SK-N-SH treated with all-trans-retinoic acid at 6 μM for 48 hours (cell line): ENCODE measurements around the gene SRBD1.

Experiments
- BACH2 ChIP-seq: fragments of 250-450 bp; sonication (Bioruptor Pico); IDR thresholded peaks from 2 replicates; pipeline ENCODE4 v1.9.0; 2021; ENCODE audit warnings: mild to moderate bottlenecking, borderline replicate concordance
- CSDC2 ChIP-seq: fragments of 250-450 bp; sonication (Bioruptor Pico); IDR thresholded peaks from 2 replicates; pipeline ENCODE4 v1.5.0; 2020; ENCODE audit warnings: mild to moderate bottlenecking, moderate library complexity
- ESRRG ChIP-seq: fragments of 250-450 bp; sonication (Bioruptor Pico); IDR thresholded peaks from 2 replicates; pipeline ENCODE4 v1.6.1; 2021; ENCODE audit warnings: mild to moderate bottlenecking
- ISL1 ChIP-seq: fragments of 250-450 bp; sonication (Bioruptor Pico); IDR thresholded peaks from 2 replicates; pipeline ENCODE4 v2.1.2; 2022; ENCODE audit warnings: mild to moderate bottlenecking, moderate library complexity
- TCF4 ChIP-seq: fragments of 250-450 bp; sonication (Bioruptor Pico); IDR thresholded peaks from 2 replicates; pipeline ENCODE4 v1.8.0; 2021; ENCODE audit warnings: mild to moderate bottlenecking, moderate library complexity, borderline replicate concordance
- TSHZ2 ChIP-seq: fragments of 250-450 bp; sonication (Bioruptor Pico); IDR thresholded peaks from 2 replicates; pipeline ENCODE4 v1.5.0; 2020; ENCODE audit warnings: mild to moderate bottlenecking, moderate library complexity
- ZFP3 ChIP-seq: fragments of 250-450 bp; sonication (Bioruptor Pico); IDR thresholded peaks from 2 replicates; pipeline ENCODE4 v1.5.0; 2020; ENCODE audit warnings: mild to moderate bottlenecking, moderate library complexity
- ZFP30 ChIP-seq: fragments of 450-650 bp; formaldehyde crosslinking; IDR thresholded peaks from 2 replicates; pipeline ENCODE4 v1.5.0; 2022; ENCODE audit warnings: mild to moderate bottlenecking, moderate library complexity
- ZNF70 ChIP-seq: fragments of 450-650 bp; formaldehyde crosslinking; IDR thresholded peaks from 2 replicates; pipeline ENCODE4 v1.5.0; 2020; ENCODE audit warnings: mild to moderate bottlenecking, moderate library complexity
- TF ChIP-seq, protein P1 (sequence below): fragments of 250-450 bp; sonication (Bioruptor Pico); IDR thresholded peaks from 2 replicates; pipeline ENCODE4 v1.8.0; 2021; ENCODE audit warnings: low read depth, mild to moderate bottlenecking, moderate library complexity, borderline replicate concordance
- TF ChIP-seq, protein P2 (sequence below): fragments of 250-450 bp; sonication (Bioruptor Pico); IDR thresholded peaks from 2 replicates; pipeline ENCODE4 v1.8.0; 2020; ENCODE audit warnings: mild to moderate bottlenecking, moderate library complexity, borderline replicate concordance

DNA sequence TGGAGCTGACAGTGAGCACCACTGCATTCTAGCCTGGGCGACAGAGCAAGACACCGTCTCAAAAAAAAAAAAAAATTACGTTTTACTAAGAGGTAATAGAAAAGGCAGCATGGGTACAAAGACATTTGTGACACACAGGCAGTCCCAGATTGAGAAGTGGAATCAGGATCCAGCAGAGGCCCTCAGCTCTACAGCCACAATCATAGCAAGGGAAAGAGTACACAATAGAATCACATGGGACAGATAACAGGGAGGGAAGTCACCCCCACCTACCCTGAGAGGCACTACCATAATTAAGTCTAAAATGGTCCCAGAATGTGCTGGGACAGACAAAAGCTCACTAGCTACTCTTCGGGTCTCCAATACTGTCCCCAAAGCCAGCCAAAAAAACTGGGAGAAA, 12.5 kb downstream of the SRBD1 start:
- TF ChIP-seq, protein P1, sequence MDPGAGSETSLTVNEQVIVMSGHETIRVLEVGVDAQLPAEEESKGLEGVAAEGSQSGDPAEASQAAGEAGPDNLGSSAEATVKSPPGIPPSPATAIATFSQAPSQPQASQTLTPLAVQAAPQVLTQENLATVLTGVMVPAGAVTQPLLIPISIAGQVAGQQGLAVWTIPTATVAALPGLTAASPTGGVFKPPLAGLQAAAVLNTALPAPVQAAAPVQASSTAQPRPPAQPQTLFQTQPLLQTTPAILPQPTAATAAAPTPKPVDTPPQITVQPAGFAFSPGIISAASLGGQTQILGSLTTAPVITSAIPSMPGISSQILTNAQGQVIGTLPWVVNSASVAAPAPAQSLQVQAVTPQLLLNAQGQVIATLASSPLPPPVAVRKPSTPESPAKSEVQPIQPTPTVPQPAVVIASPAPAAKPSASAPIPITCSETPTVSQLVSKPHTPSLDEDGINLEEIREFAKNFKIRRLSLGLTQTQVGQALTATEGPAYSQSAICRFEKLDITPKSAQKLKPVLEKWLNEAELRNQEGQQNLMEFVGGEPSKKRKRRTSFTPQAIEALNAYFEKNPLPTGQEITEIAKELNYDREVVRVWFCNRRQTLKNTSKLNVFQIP (CRISPR knock-in tag) = no peak
- TF ChIP-seq ZFP3 (no peak), ISL1 (CRISPR knock-in tag) (no peak), TCF4 (CRISPR knock-in tag) (no peak), CSDC2 (CRISPR knock-in tag) (no peak), ZNF70 (CRISPR knock-in tag) (no peak), BACH2 (no peak), ZFP30 (CRISPR knock-in tag) (no peak), TSHZ2 (CRISPR knock-in tag) (no peak), ESRRG (CRISPR knock-in tag) (no peak)
- TF ChIP-seq, protein P2, sequence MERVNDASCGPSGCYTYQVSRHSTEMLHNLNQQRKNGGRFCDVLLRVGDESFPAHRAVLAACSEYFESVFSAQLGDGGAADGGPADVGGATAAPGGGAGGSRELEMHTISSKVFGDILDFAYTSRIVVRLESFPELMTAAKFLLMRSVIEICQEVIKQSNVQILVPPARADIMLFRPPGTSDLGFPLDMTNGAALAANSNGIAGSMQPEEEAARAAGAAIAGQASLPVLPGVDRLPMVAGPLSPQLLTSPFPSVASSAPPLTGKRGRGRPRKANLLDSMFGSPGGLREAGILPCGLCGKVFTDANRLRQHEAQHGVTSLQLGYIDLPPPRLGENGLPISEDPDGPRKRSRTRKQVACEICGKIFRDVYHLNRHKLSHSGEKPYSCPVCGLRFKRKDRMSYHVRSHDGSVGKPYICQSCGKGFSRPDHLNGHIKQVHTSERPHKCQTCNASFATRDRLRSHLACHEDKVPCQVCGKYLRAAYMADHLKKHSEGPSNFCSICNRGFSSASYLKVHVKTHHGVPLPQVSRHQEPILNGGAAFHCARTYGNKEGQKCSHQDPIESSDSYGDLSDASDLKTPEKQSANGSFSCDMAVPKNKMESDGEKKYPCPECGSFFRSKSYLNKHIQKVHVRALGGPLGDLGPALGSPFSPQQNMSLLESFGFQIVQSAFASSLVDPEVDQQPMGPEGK (CRISPR knock-in tag) = no peak
